Measurements from ENCODE around the gene SFT2D1. TPM values are rescaled to one million over a fixed set of nuclear protein-coding genes. Genes with fewer than 3 reads are reported as not detected.
"Not testable (repeated sequence)": the region's sequence is repeated elsewhere in the genome, so short reads cannot be mapped to it uniquely, and the experiment has no call there.

The SFT2D1 gene
- polyA plus RNA-seq (ENCODE audit: insufficient read length in 3 of 3): 10 to 100 TPM; 59.6 to 81.0 (median 68.2) TPM
- long read RNA-seq, donor 1, transcript SFT2D1-201 (8 exons, 1,079 nt): major isoform, 26 of 60 reads
- long read RNA-seq, donor 1, partial matches to known transcripts: 14 of 60 reads
- long read RNA-seq, donor 1, other reads (novel, unspliced or antisense): 20 of 60 reads
- long read RNA-seq, donor 2, transcript SFT2D1-201 (8 exons, 1,079 nt): major isoform, 32 of 61 reads
- long read RNA-seq, donor 2, partial matches to known transcripts: 15 of 61 reads
- long read RNA-seq, donor 2, other reads (novel, unspliced or antisense): 13 of 61 reads
- long read RNA-seq, donor 3, transcript SFT2D1-201 (8 exons, 1,079 nt): major isoform, 76 of 126 reads
- long read RNA-seq, donor 3, partial matches to known transcripts: 26 of 126 reads
- long read RNA-seq, donor 3, other reads (novel, unspliced or antisense): 21 of 126 reads
- long read RNA-seq, donor 4, transcript SFT2D1-201 (8 exons, 1,079 nt): major isoform, 30 of 55 reads
- long read RNA-seq, donor 4, partial matches to known transcripts: 13 of 55 reads
- long read RNA-seq, donor 4, other reads (novel, unspliced or antisense): 8 of 55 reads
- long read RNA-seq, donor 5: 0 reads
- long read RNA-seq, donor 6, transcript SFT2D1-201 (8 exons, 1,079 nt): major isoform, 34 of 77 reads
- long read RNA-seq, donor 6, partial matches to known transcripts: 21 of 77 reads
- long read RNA-seq, donor 6, other reads (novel, unspliced or antisense): 19 of 77 reads
- long read RNA-seq, donor 7, transcript SFT2D1-201 (8 exons, 1,079 nt): major isoform, 45 of 118 reads
- long read RNA-seq, donor 7, partial matches to known transcripts: 43 of 118 reads
- long read RNA-seq, donor 7, other reads (novel, unspliced or antisense): 26 of 118 reads
- long read RNA-seq, donor 8: 0 reads
- long read RNA-seq, donor 9, transcript SFT2D1-201 (8 exons, 1,079 nt): major isoform, 37 of 81 reads
- long read RNA-seq, donor 9, partial matches to known transcripts: 12 of 81 reads
- long read RNA-seq, donor 9, other reads (novel, unspliced or antisense): 32 of 81 reads
- long read RNA-seq, donor 10, transcript SFT2D1-201 (8 exons, 1,079 nt): major isoform, 61 of 137 reads
- long read RNA-seq, donor 10, partial matches to known transcripts: 48 of 137 reads
- long read RNA-seq, donor 10, other reads (novel, unspliced or antisense): 28 of 137 reads
- long read RNA-seq, donor 11, transcript SFT2D1-201 (8 exons, 1,079 nt): major isoform, 34 of 44 reads
- long read RNA-seq, donor 11, partial matches to known transcripts: 0 of 44 reads
- long read RNA-seq, donor 11, other reads (novel, unspliced or antisense): 9 of 44 reads
- long read RNA-seq, donor 12, transcript SFT2D1-201 (8 exons, 1,079 nt): major isoform, 20 of 43 reads
- long read RNA-seq, donor 12, partial matches to known transcripts: 10 of 43 reads
- long read RNA-seq, donor 12, other reads (novel, unspliced or antisense): 12 of 43 reads
- long read RNA-seq, donor 13: 0 reads
- long read RNA-seq, donor 14, transcript SFT2D1-201 (8 exons, 1,079 nt): major isoform, 39 of 65 reads
- long read RNA-seq, donor 14, partial matches to known transcripts: 11 of 65 reads
- long read RNA-seq, donor 14, other reads (novel, unspliced or antisense): 13 of 65 reads
- long read RNA-seq, donor 15, transcript SFT2D1-201 (8 exons, 1,079 nt): major isoform, 20 of 31 reads
- long read RNA-seq, donor 15, partial matches to known transcripts: 6 of 31 reads
- long read RNA-seq, donor 15, other reads (novel, unspliced or antisense): 5 of 31 reads
- long read RNA-seq, donor 16, transcript SFT2D1-201 (8 exons, 1,079 nt): major isoform, 127 of 209 reads
- long read RNA-seq, donor 16, transcript SFT2D1-203 (2 exons, 2,061 nt): minor isoform, 7 of 209 reads
- long read RNA-seq, donor 16, partial matches to known transcripts: 36 of 209 reads
- long read RNA-seq, donor 16, other reads (novel, unspliced or antisense): 37 of 209 reads

DNA sequence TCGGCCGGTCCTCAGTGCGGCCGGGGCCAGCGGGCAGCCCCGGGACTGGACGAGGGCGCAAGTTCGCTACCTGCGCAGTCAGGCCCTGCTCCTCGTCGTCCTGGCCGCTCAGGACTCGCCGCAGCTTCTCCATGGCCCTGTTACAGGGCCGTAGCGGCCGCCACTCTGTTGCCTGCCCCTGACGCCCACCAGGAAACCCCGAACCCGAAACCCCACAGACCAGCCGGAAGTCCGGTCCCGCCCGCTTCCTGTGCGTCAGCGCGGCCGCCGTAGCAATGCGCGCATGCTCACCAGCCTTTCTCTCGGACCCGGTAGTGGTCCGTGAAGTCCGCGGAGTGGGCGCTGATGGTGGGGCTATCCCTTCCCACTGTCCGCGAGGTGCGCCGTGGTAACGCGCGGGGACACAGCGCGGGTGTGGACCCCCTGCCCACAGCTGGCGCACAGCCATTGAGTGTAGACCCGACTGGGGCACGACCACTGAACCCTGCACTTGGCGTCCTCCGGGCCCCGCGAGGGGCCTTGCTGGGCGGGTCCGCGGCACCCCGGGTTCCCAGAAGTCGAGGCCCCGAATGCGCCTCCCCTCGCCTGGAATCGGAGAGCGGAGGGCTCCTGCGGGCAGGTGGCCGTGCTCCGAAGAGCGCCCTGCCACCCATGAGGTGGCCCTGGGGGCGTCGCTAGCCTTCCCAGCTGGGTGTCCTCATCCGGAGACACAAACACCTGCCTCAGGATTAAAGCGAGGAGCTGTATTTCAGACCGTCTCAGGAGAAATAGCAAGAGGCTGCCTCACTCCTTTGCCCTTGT is at the start of gene SFT2D1:
Gene SFT2D1, minus strand, starts transcription at position 197 of the 801 bp plus-strand sequence. Its CDS starts 64 bp downstream, at position 133.
- DNase-seq (ENCODE audit: extremely low read depth in 1 of 11, low read depth in 9 of 11, low spot score in 4 of 11): peak; percentile 66 to 85 (median 80)

DNA sequence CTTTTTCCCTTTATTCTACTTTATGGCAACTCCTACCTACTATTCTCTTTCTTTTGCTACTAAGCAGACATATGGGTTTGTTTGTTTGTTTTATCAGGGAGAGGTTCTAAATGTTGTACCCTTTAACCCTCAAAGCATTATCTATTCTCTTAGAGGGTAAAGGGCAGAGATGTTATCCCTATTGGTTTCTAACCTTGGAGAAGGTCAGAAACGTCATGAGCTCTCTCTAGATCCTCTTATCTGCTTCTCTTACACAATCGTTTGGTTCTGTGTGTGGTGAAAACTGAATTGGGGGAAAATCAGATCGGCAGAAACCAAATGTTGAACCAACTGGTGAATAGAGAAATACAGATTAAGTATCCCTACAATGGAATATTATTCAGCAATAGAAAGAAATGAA is 46.8 kb upstream of the SFT2D1 start:
- DNase-seq (ENCODE audit: extremely low read depth in 1 of 11, low read depth in 9 of 11, low spot score in 4 of 11): no peak

DNA sequence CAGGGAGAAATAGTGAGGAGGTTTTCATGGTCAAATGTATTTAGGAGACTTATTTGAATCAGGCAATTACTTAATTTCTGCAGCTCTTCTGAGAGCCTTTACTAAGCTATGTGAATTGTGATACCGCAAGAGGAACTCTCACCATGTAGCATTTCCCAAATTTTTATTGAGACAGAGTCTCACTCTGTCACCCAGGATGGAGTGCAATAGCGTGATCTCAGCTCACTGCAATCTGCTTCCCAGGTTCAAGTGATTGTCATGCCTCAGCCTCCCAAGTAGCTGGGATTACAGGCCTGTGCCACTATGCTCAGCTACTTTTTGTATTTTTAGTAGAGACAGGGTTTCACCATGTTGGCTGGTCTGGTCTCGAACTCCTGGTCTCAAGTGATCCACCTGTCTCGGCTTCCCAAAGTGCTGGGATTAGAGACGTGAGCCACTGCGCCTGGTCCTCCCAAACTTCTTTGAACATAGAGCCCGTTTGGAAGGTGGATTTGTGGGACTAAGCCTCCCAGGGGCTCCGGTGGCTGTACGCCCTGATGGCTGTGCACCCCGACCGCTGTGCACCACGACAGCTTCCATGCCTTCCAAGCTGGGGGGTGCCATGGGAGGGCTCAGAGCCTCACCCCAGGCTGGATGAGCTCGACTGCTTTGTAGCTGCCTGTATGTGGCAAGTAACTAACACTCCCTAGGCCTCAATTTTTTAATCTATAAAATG is 46.1 kb upstream of the SFT2D1 start:
- no peak for DNase-seq (ENCODE audit: extremely low read depth in 1 of 11, low read depth in 9 of 11, low spot score in 4 of 11)

DNA sequence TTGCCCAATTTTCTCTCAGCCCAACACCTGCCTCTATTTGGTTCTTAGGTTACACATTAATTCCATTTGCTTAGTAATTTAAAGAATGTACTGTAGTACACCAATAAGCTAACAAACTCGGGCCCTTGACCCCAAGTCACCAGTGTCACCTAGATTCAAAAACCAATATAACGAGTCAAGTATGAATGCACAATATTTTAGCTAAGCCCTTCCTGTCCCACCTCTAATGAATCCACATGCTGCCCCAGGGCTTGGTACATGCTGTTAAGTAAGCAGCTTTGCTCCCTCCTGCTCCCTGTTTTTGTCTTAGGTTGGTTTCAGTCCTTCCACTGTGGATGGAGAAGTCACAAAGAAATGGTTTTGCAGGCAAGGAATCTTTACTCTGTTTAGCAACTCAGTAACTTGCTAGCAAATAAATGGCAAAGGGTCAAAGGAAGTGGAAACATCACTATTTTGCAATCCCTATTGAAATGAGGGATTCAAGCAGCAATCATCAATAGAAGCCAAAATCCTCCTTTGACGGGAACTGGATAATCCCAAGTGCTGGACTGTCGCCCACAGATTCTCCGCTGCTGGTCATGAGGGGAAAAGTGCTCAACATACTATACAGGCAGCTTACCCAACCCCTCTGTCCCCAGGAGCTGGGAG is 45.4 kb upstream of the SFT2D1 start:
- DNase-seq (ENCODE audit: extremely low read depth in 1 of 11, low read depth in 9 of 11, low spot score in 4 of 11): no peak

DNA sequence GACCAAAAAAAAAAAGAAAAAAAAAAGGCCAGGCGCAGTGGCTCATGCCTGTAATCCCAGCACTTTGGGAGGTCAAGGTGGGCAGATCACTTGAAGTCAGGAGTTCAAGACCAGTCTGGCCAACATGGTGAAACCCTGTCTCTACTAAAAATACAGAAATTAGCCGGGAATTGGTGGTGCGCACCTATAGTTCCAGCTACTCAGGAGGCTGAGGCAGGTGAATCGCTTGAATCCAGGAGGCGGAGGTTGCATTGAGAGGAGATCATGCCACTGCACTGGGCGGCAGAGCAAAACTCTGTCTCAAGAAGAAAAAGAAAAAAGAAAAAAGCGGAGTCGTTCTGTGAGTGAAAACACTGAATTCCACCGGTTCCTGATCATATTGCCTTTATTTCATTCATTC is 44.8 kb upstream of the SFT2D1 start:
- DNase-seq (ENCODE audit: extremely low read depth in 1 of 11, low read depth in 9 of 11, low spot score in 4 of 11): not testable (repeated sequence)

DNA sequence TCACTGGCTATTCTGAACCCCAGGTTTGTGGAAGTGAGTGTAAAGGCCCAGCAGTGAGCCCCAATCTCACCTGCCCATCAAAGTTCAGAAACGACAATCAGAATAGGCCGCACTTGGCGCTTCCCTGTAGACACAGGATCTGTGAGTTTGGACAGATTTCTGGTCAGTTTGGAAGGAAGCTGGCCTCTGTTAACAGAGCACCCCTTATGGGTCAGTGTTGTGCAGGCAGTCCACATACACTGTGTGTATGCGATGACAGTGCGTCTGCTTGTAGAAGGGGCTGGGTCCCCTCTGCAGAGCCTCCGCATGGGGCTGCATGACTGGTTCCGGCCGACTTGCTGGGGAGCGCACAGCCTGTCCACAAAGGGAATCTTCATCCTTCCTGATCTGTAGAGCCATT is 43.8 kb upstream of the SFT2D1 start:
- DNase-seq (ENCODE audit: extremely low read depth in 1 of 11, low read depth in 9 of 11, low spot score in 4 of 11): no peak

DNA sequence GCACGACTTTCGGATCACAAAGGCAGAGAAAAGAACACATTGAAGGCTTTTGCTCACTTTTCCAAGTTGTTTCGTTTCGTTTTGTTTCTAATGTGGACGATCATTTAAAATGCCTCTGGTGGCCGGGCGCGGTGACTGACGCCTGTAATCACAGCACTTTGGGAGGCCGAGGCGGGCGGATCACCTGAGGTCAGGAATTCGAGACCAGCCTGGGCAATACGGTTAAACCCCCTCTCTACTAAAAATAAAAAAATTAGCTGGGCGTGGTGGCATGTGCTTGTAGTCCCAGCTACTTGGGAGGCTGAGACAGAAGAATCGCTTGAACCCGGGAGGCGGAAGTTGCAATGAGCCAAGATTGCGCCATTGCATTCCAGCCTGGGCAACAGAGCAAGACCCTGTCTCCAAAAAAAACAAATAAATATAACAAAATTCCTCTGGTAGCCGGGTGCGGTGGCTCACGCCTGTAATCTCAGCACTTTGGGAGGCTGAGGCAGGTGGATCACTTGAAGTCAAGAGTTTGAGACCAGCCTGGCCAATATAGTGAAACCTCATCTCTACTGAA is 41.5 kb upstream of the SFT2D1 start:
- DNase-seq (ENCODE audit: extremely low read depth in 1 of 11, low read depth in 9 of 11, low spot score in 4 of 11): not testable (repeated sequence)

DNA sequence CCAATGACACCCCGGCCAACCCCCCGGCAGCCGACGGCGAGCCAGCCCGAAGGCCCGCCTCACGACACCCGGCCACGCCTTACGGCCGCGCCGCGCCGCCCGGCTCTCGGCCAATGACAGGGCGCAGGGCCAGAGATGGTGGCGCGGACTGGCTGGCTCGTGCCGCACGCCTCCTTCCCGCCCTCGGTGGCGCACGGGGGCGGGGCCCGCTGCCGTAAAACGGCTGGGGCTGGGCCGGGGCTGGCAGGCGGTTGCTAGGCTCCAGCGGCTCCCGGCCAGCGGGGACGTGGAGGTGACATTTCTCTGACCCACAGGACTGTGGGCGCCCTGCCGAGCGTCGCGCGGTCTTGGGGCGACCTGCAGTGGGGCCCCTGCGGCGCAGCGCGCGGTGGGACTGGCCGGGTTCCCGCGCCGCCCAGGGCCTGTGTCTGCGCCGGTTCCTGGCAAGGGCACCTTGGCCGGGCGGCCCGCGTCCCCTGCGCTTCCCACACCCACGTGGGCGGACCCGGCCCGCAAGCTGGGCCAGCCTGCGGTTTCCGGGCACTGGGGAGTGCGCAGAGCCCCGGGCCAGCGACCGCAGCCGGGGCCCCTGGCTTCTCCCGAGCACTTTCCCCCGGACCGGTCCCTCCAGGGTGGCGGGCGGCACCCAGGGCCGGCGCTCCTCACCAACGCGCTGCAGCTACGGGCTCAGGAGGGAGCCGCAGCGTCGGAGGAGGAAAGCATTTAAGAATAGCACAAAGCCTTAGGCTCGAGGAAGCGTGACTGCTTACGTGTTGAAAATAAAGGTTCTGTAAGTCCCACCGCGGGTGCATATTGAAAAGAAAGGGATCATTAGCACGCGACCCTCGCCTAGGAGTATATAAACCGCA is 40.8 kb upstream of the SFT2D1 start, which contains the start of gene MPC1:
Gene MPC1, minus strand, starts transcription at position 8 of the 869 bp plus-strand sequence. CDS start 64 bp downstream, outside the sequence.
- DNase-seq (ENCODE audit: extremely low read depth in 1 of 11, low read depth in 9 of 11, low spot score in 4 of 11): peak; percentile 78 to 96 (median 95)

DNA sequence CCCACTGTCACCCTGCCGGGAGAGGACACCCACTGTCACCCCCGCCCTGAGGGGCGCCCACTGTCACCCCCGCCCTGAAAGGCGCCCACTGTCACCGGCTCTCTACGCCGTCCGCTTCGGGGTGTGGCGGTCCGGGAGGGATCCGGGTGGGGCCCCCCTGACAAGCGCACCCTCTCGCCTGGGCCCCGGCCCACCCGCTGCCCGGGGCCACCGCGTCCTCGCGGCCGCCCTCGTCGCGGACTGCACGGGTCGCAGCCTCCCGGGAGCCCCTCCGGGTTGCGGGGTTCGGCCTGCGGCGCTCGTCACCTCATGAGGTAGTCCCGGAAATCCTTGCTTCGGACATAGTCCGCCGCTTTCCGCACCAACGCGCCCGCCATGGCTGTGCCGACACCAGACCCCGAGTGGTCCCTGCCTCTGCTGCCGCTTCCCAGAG is 40.2 kb upstream of the SFT2D1 start:
- DNase-seq (ENCODE audit: extremely low read depth in 1 of 11, low read depth in 9 of 11, low spot score in 4 of 11): no peak

DNA sequence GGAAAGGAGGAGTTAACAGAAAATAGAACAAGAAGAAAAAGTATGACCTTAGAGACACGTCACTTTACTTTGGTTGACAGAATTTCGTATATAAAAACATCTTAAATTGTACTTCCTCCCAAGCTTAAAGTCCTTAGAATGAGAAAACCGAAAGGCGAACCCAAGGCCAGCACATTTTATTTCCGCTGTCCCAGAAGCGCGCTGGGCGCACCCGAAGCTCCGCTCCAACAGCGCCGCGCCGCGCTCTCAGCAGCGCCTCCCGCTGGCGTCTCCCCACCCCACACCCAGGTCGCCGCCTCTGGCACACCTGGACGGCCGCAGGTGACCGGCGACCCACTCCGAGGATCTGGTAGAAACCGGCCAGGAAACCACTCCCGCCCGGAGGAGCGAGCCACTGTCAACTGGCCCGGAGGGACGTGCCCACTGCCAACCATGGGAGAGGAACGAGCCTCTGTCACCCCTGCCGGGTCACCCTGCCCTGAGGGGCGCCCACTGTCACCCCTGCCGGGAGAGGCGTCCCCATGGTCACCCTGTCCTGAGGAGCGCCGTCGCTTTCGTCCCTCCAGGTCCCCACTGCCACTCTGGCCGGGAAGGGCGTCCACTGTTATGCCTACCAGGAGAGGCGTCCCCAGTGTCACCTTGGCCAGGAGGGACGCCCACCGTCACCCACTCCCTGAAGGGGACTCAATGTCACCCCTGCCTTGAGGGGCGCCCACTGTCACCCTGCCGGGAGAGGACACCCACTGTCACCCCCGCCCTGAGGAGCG is 39.6 kb upstream of the SFT2D1 start:
- DNase-seq (ENCODE audit: extremely low read depth in 1 of 11, low read depth in 9 of 11, low spot score in 4 of 11): peak in 8 of 11 donors; percentile 42 to 69 (median 54)

DNA sequence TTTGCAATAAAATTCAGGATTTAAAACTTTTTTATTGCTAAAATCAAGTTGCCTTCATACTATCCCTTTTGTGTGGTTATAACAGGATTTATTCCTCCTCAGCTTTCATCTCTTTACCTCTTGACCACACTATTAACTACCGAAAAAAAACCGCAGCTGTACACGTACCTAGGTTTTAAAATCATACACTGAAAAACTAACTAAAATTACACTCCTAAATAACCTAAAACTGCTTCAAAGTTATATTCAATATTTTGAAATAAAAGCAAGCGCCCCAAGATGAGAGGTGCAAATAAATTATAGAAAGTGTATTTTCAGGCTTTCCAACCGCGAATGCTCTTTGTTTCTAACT is 39.0 kb upstream of the SFT2D1 start:
- no peak for DNase-seq (ENCODE audit: extremely low read depth in 1 of 11, low read depth in 9 of 11, low spot score in 4 of 11)

DNA sequence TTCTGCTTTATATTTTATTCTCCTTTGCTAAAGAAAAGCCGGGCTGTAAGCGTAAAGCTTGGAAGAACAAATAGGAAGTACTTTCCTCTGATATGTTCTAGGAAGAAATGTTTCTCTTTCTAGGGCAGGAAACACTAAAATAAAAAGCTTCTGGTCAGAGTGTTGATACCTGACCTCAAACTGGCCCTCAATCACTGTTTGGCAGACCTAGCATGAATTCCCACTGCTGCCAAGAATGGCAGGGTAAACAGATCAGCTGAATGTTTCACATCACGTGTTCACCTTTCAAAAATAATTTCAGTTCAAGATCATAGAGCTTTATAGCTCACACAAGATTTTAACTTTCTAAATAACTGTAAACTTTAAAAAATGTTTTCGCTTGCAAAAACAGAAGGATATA is 37.5 kb upstream of the SFT2D1 start:
- DNase-seq (ENCODE audit: extremely low read depth in 1 of 11, low read depth in 9 of 11, low spot score in 4 of 11): no peak

DNA sequence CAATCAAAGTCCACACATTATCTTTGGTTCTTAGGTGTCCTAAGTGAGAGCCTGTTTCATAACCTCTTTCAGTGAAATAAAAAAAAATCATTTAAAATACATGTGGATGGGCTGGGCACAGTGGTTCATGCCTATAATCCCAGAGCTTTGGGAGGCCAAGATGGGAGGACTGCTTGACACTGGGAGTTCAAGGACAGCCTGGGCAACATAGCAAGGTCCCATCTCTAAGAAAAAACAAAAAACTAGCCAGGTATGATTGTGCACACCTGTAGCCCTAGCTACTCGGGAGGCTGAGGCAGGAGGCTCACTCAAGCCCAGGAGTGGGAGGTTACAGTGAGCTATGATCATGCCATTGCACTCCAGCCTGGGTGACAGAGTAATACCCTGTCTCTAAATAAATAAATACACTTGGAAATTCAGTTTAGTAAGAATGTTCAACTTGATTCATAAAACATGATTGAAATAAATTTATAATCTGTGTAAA is 36.8 kb upstream of the SFT2D1 start:
- no peak for DNase-seq (ENCODE audit: extremely low read depth in 1 of 11, low read depth in 9 of 11, low spot score in 4 of 11)

DNA sequence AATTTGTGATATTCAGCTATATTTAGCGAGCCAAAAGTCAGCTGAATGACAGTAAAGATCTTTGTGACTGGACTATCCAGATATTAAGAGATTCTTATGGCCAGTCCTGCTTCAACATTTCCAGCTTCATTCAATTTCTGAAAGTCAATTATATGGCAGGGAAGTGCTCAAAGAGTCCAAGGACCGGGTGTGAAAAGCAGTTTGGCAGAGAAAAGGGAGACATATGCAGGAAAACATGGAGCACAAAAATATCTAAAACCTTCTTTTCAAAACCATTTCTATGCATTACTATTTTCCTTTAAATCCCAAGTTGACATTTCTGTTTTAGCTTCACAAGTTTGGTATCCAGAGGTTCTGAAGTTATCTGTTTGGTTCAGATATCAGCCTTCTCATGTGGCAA is 35.4 kb upstream of the SFT2D1 start:
- DNase-seq (ENCODE audit: extremely low read depth in 1 of 11, low read depth in 9 of 11, low spot score in 4 of 11): no peak
